ENCODE measurements around the gene CPSF6.
"Not testable (repeated sequence)": the region's sequence is repeated elsewhere in the genome, so short reads cannot be mapped to it uniquely, and the experiment has no call there.

The CPSF6 gene

GRCh38 chr12:69317233-69317632 is 77.9 kb downstream of the CPSF6 start:
- not testable (repeated sequence) for H3K27me3 ChIP-seq (replicated peaks; ENCODE audit: control insufficient read depth, insufficient read depth, low read length, poor library complexity, severe bottlenecking); H3K36me3 ChIP-seq (ENCODE audit: control insufficient read depth, insufficient read depth, low read length); H3K4me1 ChIP-seq (ENCODE audit: control insufficient read depth, insufficient read depth, low read length, poor library complexity, severe bottlenecking); H3K4me3 ChIP-seq (ENCODE audit: insufficient read depth, low read depth, low read length, poor library complexity, severe bottlenecking); H3K27ac ChIP-seq (ENCODE audit: insufficient read depth, low read length, poor library complexity, severe bottlenecking); H3K9me3 ChIP-seq (ENCODE audit: control insufficient read depth, low read length); DNase-seq

GRCh38 chr12:69318225-69318624 is 78.9 kb downstream of the CPSF6 start:
- Histone ChIP-seq H3K9me3 (ENCODE audit: control insufficient read depth, low read length) (no peaks in the 10 kb centered on the region), H3K27ac (ENCODE audit: insufficient read depth, low read length, poor library complexity, severe bottlenecking) (no peak overlapping the region), H3K36me3 (ENCODE audit: control insufficient read depth, insufficient read depth, low read length) (no peaks in the 10 kb centered on the region), H3K27me3 (replicated peaks; ENCODE audit: control insufficient read depth, insufficient read depth, low read length, poor library complexity, severe bottlenecking) (no peaks in the 10 kb centered on the region), H3K4me1 (ENCODE audit: control insufficient read depth, insufficient read depth, low read length, poor library complexity, severe bottlenecking) (no peaks in the 10 kb centered on the region), H3K4me3 (ENCODE audit: insufficient read depth, low read depth, low read length, poor library complexity, severe bottlenecking) (no peak overlapping the region)
- no peak for DNase-seq

- H3K9me3 ChIP-seq (ENCODE audit: control insufficient read depth, low read length), result no peaks in the 10 kb centered on the region
- H3K4me1 ChIP-seq (ENCODE audit: control insufficient read depth, insufficient read depth, low read length, poor library complexity, severe bottlenecking), result no peaks in the 10 kb centered on the region
- H3K27me3 ChIP-seq (replicated peaks; ENCODE audit: control insufficient read depth, insufficient read depth, low read length, poor library complexity, severe bottlenecking), result no peaks in the 10 kb centered on the region
- no peak overlapping the region for H3K27ac ChIP-seq (ENCODE audit: insufficient read depth, low read length, poor library complexity, severe bottlenecking)
- H3K36me3 ChIP-seq (ENCODE audit: control insufficient read depth, insufficient read depth, low read length), result no peaks in the 10 kb centered on the region
- DNase-seq, result no peak
- no peak overlapping the region for H3K4me3 ChIP-seq (ENCODE audit: insufficient read depth, low read depth, low read length, poor library complexity, severe bottlenecking)
These were observed 82.0 kb downstream of the CPSF6 start for GRCh38 chr12:69321351-69321750.
